Ovary (tissue), 3 donors: Measurements from ENCODE around the gene PLTP.

Experiments used
- CTCF ChIP-seq, 3 donors: fragments of 450-650 bp in 2 of 3; fragments of 200-600 bp in 1 of 3; IDR thresholded peaks; one replicate each; pipeline versions ENCODE4 v1.5.1 to v1.8.0; 2016 to 2022; ENCODE audit warnings: antibody characterized with exemption in 3 of 3, mild to moderate bottlenecking in 1 of 3
- POLR2A ChIP-seq: fragments of 450-650 bp; IDR thresholded peaks from one replicate; pipeline ENCODE4 v1.6.1; 2017; ENCODE audit warnings: antibody characterized with exemption, mild to moderate bottlenecking, moderate library complexity
- donor health status: DM: no; HTN: no; CAD: no.

DNA sequence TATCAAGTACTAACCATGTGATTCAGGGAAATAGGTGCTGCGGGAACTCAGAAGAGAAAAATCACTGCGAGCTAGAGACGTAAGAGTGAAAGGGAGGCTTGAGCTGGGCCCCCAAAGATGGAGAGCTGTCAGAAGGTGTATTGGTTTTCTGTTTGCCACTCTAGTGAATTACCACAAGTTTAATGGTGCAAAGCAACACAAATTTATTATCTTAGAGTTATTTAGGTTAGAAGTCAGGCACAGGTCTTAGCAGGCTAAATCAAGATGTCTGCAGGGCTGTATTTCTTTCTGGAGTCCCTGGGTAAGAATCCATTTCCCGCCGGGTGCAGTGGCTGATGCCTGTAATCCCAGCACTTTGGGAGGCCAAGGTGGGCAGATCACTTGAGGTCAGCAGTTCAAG, 52.0 kb downstream of the PLTP start:
- no peak for TF ChIP-seq CTCF (IDR thresholded peaks at IDR 0.05)
- no peak for TF ChIP-seq POLR2A
